GM15510 (cell line): ENCODE results near the gene FBXW7.
A peak's percentile ranks its signal among the peaks of the same experiment; 100 is the strongest.

Experiments used
- POLR2A ChIP-seq: IDR thresholded peaks from 3 replicates; pipeline ENCODE4 v1.6.1; 2011; ENCODE audit warnings: borderline replicate concordance; ENCODE audit not compliant: insufficient read length; ENCODE audit errors: extremely low read depth

FBXW7 gene

GRCh38 chr4:152535903-152536544 is at the start of gene FBXW7:
TSS of gene FBXW7 (minus strand) at chr4:152536092. CDS start at chr4:152411803, 124,289 bp downstream.
- peak; percentile 85 for TF ChIP-seq POLR2A

- TF ChIP-seq POLR2A = no peak
These were observed 49.1 kb upstream of the FBXW7 start for GRCh38 chr4:152585023-152585441.

GRCh38 chr4:152581536-152582160 is 45.8 kb upstream of the FBXW7 start:
- TF ChIP-seq POLR2A = no peak

- TF ChIP-seq POLR2A = no peak
These were observed 44.0 kb upstream of the FBXW7 start for GRCh38 chr4:152579916-152580315.

GRCh38 chr4:152579107-152579764 is 43.3 kb upstream of the FBXW7 start:
- no peak for TF ChIP-seq POLR2A

GRCh38 chr4:152578670-152579069 is 42.8 kb upstream of the FBXW7 start:
- no peak for TF ChIP-seq POLR2A

- TF ChIP-seq POLR2A = no peak
These were observed 42.0 kb upstream of the FBXW7 start for GRCh38 chr4:152577708-152578396.

- TF ChIP-seq POLR2A = no peak
These were observed 39.6 kb upstream of the FBXW7 start for GRCh38 chr4:152575533-152575932.

GRCh38 chr4:152573861-152574260 is 38.0 kb upstream of the FBXW7 start:
- TF ChIP-seq POLR2A = no peak

- TF ChIP-seq POLR2A = no peak
These were observed 36.7 kb upstream of the FBXW7 start for GRCh38 chr4:152572417-152573086.

GRCh38 chr4:152571770-152572169 is 35.9 kb upstream of the FBXW7 start:
- no peak for TF ChIP-seq POLR2A

GRCh38 chr4:152571296-152571695 is 35.4 kb upstream of the FBXW7 start:
- no peak for TF ChIP-seq POLR2A

- TF ChIP-seq POLR2A = no peak
These were observed 29.4 kb upstream of the FBXW7 start for GRCh38 chr4:152565333-152565732.

- TF ChIP-seq POLR2A = no peak
These were observed 28.4 kb upstream of the FBXW7 start for GRCh38 chr4:152564336-152564735.

- TF ChIP-seq POLR2A = no peak
These were observed 27.3 kb upstream of the FBXW7 start for GRCh38 chr4:152563209-152563608.
